ENCODE data around the gene PIK3CD.

- TF ChIP-seq, protein P1, sequence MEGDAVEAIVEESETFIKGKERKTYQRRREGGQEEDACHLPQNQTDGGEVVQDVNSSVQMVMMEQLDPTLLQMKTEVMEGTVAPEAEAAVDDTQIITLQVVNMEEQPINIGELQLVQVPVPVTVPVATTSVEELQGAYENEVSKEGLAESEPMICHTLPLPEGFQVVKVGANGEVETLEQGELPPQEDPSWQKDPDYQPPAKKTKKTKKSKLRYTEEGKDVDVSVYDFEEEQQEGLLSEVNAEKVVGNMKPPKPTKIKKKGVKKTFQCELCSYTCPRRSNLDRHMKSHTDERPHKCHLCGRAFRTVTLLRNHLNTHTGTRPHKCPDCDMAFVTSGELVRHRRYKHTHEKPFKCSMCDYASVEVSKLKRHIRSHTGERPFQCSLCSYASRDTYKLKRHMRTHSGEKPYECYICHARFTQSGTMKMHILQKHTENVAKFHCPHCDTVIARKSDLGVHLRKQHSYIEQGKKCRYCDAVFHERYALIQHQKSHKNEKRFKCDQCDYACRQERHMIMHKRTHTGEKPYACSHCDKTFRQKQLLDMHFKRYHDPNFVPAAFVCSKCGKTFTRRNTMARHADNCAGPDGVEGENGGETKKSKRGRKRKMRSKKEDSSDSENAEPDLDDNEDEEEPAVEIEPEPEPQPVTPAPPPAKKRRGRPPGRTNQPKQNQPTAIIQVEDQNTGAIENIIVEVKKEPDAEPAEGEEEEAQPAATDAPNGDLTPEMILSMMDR (IDR thresholded peaks at IDR 0.05), result no peak
- no peak for TF ChIP-seq POLR2A (IDR thresholded peaks at IDR 0.05)
Observed at GRCh38 chr1:9633493-9633892, 18.0 kb upstream of the PIK3CD start.
